ENCODE measurements around the gene RPS6KA6. TPM values are rescaled to one million over a fixed set of nuclear protein-coding genes. Genes with fewer than 3 reads are reported as not detected.
A peak's percentile ranks its signal among the peaks of the same experiment; 100 is the strongest.

RPS6KA6 gene
- 2.2 TPM for total RNA-seq (ENCODE audit: insufficient read depth, low replicate concordance)

DNA sequence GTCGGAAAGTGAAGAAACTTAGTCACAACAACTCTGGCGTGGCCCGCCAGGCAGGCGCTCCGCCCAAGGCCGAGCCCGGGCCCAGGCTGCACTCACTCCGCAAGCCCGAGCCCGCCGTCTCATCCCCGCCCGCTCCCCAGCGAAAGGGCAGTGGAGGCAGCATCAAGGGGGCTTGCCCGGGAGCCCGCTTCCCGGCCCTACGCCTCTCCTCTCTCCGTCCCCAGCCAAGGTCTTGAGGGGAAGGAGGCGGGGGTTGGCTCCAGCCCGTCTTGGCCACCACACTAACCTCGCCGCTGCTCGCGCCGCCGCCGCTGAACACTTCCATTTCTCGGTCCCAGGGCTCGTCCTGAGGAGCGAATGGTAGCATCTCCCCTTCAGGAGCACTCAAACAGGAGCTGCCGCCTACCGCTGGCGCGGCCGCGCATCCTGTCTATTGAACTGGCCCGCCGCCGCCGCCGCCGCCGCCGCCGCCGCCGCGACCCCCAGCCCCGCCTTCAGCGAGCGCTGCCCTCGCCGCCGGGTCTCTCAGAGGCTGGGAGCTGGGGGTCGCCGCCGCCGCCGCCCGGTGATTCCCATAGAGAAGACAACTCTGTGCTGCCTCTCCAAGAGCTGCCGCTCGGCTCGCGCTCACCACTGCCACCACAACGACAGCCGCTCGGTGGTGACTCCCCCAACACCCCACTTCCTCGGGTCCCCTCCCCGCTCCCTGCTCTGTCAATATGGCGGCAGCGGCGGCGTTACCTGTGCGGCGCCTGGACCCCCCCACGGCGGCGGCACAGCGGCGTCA is at the start of gene RPS6KA6:
RPS6KA6 (minus strand) TSS at position 667 of the 787 bp plus-strand sequence; CDS start at position 367, 300 bp downstream.
- peak; percentile 17 for DNase-seq (ENCODE audit: low spot score)

- no peak for DNase-seq (ENCODE audit: low spot score)
Measured at GRCh38 chrX:84224741-84225140, 36.7 kb upstream of the RPS6KA6 start.

DNA sequence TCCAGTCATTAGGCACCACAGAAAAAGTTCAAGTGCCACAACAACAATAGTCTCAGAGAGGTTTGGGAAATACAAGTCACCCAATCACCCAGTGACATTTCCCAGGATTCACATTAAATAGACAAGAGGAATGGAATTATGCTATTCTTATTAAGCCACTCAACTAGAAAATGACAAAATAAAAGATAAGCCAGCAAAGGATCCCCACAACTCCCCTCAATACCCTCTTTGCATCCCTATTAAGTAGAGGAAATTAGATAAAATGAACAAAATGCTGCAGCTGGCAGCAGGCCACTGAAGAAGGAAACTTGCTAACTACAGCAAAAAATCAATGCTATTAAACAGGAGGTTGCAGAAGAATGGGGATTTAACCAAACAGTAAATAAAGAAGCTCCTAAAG is 35.3 kb upstream of the RPS6KA6 start:
- no peak for DNase-seq (ENCODE audit: low spot score)

- no peak for DNase-seq (ENCODE audit: low spot score)
Measured at GRCh38 chrX:84221181-84221580, 33.2 kb upstream of the RPS6KA6 start.

- DNase-seq (ENCODE audit: low spot score) = no peak
Measured at GRCh38 chrX:84219551-84219950, 31.6 kb upstream of the RPS6KA6 start.

DNA sequence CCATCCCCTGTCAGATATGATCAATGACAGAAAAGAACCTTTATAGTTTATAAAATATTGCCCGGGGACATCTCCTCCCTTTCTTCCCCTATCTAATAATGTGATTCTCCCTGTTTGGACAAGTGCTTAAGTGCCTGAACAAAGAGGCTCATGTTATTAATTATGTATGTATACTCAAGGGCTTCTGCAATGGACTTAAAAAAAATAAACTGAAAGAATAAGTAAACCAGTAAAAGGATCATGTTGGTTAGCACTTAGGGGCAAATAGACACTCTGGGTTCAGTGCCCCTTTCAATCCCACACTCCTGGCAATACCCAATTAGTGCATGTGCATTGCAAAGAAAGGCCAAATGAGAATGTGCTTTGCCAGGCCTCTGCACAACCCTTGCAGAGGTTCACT is 30.7 kb upstream of the RPS6KA6 start:
- DNase-seq (ENCODE audit: low spot score) = no peak

GRCh38 chrX:84216881-84217280 is 28.9 kb upstream of the RPS6KA6 start:
- no peak for DNase-seq (ENCODE audit: low spot score)

- DNase-seq (ENCODE audit: low spot score) = no peak
Measured at GRCh38 chrX:84216406-84216805, 28.4 kb upstream of the RPS6KA6 start.

DNA sequence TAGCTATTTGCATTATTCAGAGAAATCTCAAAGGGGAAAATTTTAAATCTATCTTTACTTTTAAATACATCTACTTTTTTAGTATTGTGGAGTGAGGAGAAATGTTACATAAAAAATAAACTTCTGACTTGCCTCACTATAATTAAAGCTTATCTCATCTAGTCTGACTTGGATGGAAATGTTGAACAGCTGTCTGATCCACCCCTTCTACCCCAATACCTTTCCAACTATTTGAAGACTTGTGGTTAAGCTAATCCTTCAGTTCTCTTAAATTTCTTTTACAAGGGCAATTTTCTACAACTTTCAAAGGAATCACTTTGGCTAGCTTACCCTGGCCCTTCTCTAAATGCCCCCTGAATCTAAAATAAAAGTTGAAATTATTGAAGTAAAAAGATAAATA is 17.3 kb upstream of the RPS6KA6 start:
- DNase-seq (ENCODE audit: low spot score) = no peak

- DNase-seq (ENCODE audit: low spot score) = no peak
Measured at GRCh38 chrX:84199688-84200087, 11.7 kb upstream of the RPS6KA6 start.

- no peak for DNase-seq (ENCODE audit: low spot score)
Measured at GRCh38 chrX:84197550-84197949, 9.6 kb upstream of the RPS6KA6 start.

DNA sequence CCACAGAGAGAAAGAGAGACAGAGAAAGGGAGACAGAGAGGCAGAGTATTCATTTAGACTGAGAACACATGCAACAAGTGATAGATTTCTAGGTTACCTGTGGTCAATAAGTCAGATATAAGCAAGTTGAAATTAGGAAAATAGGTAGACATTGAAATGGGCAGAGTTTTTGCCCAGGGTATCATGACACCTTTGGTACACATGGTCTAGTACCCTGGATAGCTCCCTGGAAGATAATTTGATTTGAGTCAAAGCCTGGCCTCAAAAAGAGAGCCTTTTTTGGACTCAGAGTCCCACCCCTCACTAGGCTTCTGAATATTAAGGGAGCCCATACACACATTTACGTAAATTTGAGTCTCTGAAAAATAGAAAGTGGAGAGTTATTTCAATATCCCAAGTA is 4.0 kb upstream of the RPS6KA6 start:
- DNase-seq (ENCODE audit: low spot score) = no peak

GRCh38 chrX:84189125-84189524 is 1.1 kb upstream of the RPS6KA6 start:
- no peak for DNase-seq (ENCODE audit: low spot score)

DNA sequence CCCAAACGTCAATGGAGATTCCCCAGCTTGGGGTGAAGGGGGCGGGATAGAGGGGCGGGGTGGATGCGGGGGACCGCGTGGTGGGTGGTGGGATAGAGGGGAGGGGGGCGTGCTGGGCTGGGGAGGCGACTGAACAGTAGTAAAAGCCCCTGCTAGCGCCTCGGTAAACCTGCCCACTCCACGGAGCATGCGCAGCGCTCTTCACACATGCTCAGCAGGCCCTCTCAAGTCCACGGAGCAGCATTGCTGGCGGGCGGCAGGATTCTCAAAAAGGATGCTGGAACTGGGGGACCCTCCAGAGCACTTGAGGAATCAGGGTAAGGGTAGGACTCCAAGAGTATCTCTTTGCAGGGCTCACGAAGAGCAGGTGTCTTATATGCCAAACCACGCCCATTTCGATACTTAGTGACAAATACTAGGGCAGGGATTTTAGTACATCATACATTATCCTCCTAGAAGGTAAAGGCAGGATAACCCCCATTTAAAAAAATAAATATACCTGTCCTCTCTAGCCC is 378 bp upstream of the RPS6KA6 start:
- DNase-seq (ENCODE audit: low spot score) = peak; percentile 63

GRCh38 chrX:84186603-84187532 is 1.1 kb downstream of the RPS6KA6 start:
- DNase-seq (ENCODE audit: low spot score) = no peak

DNA sequence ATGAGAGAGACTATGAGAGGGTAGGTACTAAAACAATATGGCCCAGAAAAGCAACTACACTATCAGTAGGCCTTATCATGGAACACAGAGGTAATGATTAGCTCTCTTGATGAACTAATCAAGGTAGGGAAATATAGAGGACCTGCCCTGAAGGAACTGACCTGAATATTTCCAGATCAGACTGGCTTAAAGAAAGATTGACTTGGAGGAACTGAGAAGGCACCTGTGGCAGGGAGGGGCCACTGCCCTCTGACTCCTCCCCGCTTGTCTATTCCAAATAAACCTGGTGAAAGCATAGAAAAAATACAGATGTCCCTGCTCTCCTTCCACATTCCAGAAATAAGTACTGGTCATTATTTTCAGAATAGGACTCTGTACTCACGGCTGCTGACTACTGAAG is 5.5 kb downstream of the RPS6KA6 start:
- DNase-seq (ENCODE audit: low spot score) = no peak

- DNase-seq (ENCODE audit: low spot score) = no peak
Measured at GRCh38 chrX:84175958-84176357, 12.0 kb downstream of the RPS6KA6 start.

GRCh38 chrX:84175274-84175673 is 12.7 kb downstream of the RPS6KA6 start:
- no peak for DNase-seq (ENCODE audit: low spot score)

GRCh38 chrX:84174348-84174747 is 13.7 kb downstream of the RPS6KA6 start:
- no peak for DNase-seq (ENCODE audit: low spot score)

- no peak for DNase-seq (ENCODE audit: low spot score)
Measured at GRCh38 chrX:84170931-84171330, 17.1 kb downstream of the RPS6KA6 start.

GRCh38 chrX:84168574-84168973 is 19.4 kb downstream of the RPS6KA6 start:
- DNase-seq (ENCODE audit: low spot score) = no peak

- no peak for DNase-seq (ENCODE audit: low spot score)
Measured at GRCh38 chrX:84168095-84168494, 19.9 kb downstream of the RPS6KA6 start.

Data from umbilical cord (tissue), 2 donors.